ENCODE measurements around the gene S100A3. TPM values are rescaled to one million over a fixed set of nuclear protein-coding genes. Genes with fewer than 3 reads are reported as not detected.

The S100A3 gene
- total and polyA plus RNA-seq, 4 donors = not detected

DNA sequence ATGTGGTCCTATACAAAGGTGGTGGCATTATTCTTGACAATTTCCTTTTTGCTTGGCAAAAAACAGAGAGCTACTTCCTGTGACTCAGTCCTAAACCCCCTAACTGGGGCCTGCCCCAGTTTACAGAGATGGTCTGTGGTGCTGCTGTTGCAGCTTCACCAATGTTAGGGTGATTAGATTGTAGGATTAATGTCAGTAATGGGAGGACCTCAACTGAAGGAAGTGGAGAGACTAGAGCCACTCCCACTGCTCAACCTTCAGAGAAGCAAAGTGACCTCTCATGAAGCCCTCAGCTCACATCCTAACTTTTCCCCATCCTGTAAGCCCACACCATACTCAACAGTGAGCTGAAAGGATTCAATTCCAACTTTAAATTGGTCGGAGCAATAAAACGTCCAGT, 16.9 kb downstream of the S100A3 start:
- no peak for DNase-seq (ENCODE audit: low spot score)
- Histone ChIP-seq H3K27ac (ENCODE audit: low read depth in 1 of 2, low read length in 2 of 2) (no peak overlapping the region), H3K36me3 (ENCODE audit: control insufficient read depth in 4 of 4, insufficient read depth in 3 of 4, low read depth in 1 of 4, low read length in 3 of 4) (no peaks in the 10 kb centered on the region), H3K4me3 (ENCODE audit: low read depth in 1 of 3, low read length in 3 of 3) (no peak overlapping the region), H3K27me3 (ENCODE audit: control insufficient read depth in 4 of 4, insufficient read depth in 4 of 4, low read length in 3 of 4) (peaks cover 0 to 6% (median 4%) of the 10 kb centered on the region in 4 donors), H3K9me3 (ENCODE audit: control insufficient read depth in 4 of 4, low read length in 3 of 4) (no peaks in the 10 kb centered on the region), H3K4me1 (ENCODE audit: control insufficient read depth in 4 of 4, insufficient read depth in 4 of 4, low read length in 3 of 4) (peaks cover 0 to 4% (median 2%) of the 10 kb centered on the region in 4 donors), H3K9ac (ENCODE audit: low read depth in 1 of 2, low read length in 2 of 2) (no peak overlapping the region)
- WGBS = 63% methylated on average over 2 of the region's 2 CpGs
- no peak for TF ChIP-seq FOXA1 (IDR thresholded peaks at IDR 0.05)
- TF ChIP-seq SP1 (IDR thresholded peaks at IDR 0.05) = no peak
- TF ChIP-seq, protein P1, sequence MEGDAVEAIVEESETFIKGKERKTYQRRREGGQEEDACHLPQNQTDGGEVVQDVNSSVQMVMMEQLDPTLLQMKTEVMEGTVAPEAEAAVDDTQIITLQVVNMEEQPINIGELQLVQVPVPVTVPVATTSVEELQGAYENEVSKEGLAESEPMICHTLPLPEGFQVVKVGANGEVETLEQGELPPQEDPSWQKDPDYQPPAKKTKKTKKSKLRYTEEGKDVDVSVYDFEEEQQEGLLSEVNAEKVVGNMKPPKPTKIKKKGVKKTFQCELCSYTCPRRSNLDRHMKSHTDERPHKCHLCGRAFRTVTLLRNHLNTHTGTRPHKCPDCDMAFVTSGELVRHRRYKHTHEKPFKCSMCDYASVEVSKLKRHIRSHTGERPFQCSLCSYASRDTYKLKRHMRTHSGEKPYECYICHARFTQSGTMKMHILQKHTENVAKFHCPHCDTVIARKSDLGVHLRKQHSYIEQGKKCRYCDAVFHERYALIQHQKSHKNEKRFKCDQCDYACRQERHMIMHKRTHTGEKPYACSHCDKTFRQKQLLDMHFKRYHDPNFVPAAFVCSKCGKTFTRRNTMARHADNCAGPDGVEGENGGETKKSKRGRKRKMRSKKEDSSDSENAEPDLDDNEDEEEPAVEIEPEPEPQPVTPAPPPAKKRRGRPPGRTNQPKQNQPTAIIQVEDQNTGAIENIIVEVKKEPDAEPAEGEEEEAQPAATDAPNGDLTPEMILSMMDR (IDR thresholded peaks at IDR 0.05; ENCODE audit: low read depth, low read length, missing input control) = no peak
- TF ChIP-seq RAD21 (IDR thresholded peaks at IDR 0.05) = no peak
- TF ChIP-seq, protein P2, sequence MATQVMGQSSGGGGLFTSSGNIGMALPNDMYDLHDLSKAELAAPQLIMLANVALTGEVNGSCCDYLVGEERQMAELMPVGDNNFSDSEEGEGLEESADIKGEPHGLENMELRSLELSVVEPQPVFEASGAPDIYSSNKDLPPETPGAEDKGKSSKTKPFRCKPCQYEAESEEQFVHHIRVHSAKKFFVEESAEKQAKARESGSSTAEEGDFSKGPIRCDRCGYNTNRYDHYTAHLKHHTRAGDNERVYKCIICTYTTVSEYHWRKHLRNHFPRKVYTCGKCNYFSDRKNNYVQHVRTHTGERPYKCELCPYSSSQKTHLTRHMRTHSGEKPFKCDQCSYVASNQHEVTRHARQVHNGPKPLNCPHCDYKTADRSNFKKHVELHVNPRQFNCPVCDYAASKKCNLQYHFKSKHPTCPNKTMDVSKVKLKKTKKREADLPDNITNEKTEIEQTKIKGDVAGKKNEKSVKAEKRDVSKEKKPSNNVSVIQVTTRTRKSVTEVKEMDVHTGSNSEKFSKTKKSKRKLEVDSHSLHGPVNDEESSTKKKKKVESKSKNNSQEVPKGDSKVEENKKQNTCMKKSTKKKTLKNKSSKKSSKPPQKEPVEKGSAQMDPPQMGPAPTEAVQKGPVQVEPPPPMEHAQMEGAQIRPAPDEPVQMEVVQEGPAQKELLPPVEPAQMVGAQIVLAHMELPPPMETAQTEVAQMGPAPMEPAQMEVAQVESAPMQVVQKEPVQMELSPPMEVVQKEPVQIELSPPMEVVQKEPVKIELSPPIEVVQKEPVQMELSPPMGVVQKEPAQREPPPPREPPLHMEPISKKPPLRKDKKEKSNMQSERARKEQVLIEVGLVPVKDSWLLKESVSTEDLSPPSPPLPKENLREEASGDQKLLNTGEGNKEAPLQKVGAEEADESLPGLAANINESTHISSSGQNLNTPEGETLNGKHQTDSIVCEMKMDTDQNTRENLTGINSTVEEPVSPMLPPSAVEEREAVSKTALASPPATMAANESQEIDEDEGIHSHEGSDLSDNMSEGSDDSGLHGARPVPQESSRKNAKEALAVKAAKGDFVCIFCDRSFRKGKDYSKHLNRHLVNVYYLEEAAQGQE (IDR thresholded peaks at IDR 0.05) = no peak
- TF ChIP-seq RXRA (IDR thresholded peaks at IDR 0.05) = no peak
- no peak for TF ChIP-seq TAF1 (conservative IDR thresholded peaks at IDR 0.05)
- no peak for TF ChIP-seq NR2F2 (IDR thresholded peaks at IDR 0.05)
- TF ChIP-seq YY1 (IDR thresholded peaks at IDR 0.05) = no peak
- TF ChIP-seq, protein P3, sequence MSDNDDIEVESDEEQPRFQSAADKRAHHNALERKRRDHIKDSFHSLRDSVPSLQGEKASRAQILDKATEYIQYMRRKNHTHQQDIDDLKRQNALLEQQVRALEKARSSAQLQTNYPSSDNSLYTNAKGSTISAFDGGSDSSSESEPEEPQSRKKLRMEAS (IDR thresholded peaks at IDR 0.05) = no peak
- no peak for TF ChIP-seq EGR1 (IDR thresholded peaks at IDR 0.05; ENCODE audit: low read depth in 2 of 2)
- no peak for TF ChIP-seq JUND (IDR thresholded peaks at IDR 0.05)
- no peak for TF ChIP-seq HNF4G (IDR thresholded peaks at IDR 0.05)
- TF ChIP-seq HNF4A (conservative IDR thresholded peaks at IDR 0.05) = no peak
- TF ChIP-seq GABPA (IDR thresholded peaks at IDR 0.05 in 1 of 2, conservative IDR thresholded peaks at IDR 0.05 in 1 of 2) = no peak

DNA sequence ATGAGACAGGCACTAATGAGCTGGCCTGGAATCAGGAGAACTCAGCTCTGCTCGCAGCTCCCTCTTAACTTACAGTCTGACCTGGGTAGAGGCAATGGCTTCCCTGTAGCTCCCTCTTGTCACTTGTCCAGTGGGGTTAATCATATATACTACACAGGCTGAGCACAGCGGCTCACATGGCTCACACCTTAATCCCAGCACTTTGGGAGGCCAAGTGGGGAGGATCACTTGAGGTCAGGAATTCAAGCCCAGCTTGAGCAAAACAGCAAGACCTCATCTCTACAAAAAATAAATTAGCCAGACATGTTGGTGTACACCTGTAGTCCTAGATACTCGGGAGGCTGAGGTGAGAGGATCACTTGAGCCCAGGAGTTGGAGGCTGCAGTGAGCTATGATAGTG, 17.4 kb downstream of the S100A3 start:
- Histone ChIP-seq H3K27ac (ENCODE audit: low read depth in 1 of 2, low read length in 2 of 2) (no peak overlapping the region), H3K36me3 (ENCODE audit: control insufficient read depth in 4 of 4, insufficient read depth in 3 of 4, low read depth in 1 of 4, low read length in 3 of 4) (no peaks in the 10 kb centered on the region), H3K9ac (ENCODE audit: low read depth in 1 of 2, low read length in 2 of 2) (no peak overlapping the region), H3K4me3 (ENCODE audit: low read depth in 1 of 3, low read length in 3 of 3) (no peak overlapping the region), H3K9me3 (ENCODE audit: control insufficient read depth in 4 of 4, low read length in 3 of 4) (no peaks in the 10 kb centered on the region), H3K4me1 (ENCODE audit: control insufficient read depth in 4 of 4, insufficient read depth in 4 of 4, low read length in 3 of 4) (peaks cover 0 to 3% (median under 1%) of the 10 kb centered on the region in 4 donors), H3K27me3 (ENCODE audit: control insufficient read depth in 4 of 4, insufficient read depth in 4 of 4, low read length in 3 of 4) (peaks cover 0 to 6% (median 4%) of the 10 kb centered on the region in 4 donors)
- no peak for TF ChIP-seq RXRA (IDR thresholded peaks at IDR 0.05)
- TF ChIP-seq HNF4A (conservative IDR thresholded peaks at IDR 0.05) = no peak
- no peak for TF ChIP-seq TAF1 (conservative IDR thresholded peaks at IDR 0.05)
- TF ChIP-seq FOXA1 (IDR thresholded peaks at IDR 0.05) = no peak
- TF ChIP-seq SP1 (IDR thresholded peaks at IDR 0.05) = no peak
- TF ChIP-seq GABPA (IDR thresholded peaks at IDR 0.05 in 1 of 2, conservative IDR thresholded peaks at IDR 0.05 in 1 of 2) = no peak
- no peak for TF ChIP-seq YY1 (IDR thresholded peaks at IDR 0.05)
- no peak for TF ChIP-seq FOXA2 (IDR thresholded peaks at IDR 0.05)
- TF ChIP-seq EGR1 (IDR thresholded peaks at IDR 0.05; ENCODE audit: low read depth in 2 of 2) = no peak
- TF ChIP-seq, protein P2 (IDR thresholded peaks at IDR 0.05) = no peak
- no peak for TF ChIP-seq JUND (IDR thresholded peaks at IDR 0.05)
- DNase-seq (ENCODE audit: low spot score) = no peak
- WGBS = 91% methylated on average over 3 of the region's 3 CpGs
